Keratinocyte (primary cell): ENCODE results near the gene LAMA2. TPM values are rescaled to one million over a fixed set of nuclear protein-coding genes. Genes with fewer than 3 reads are reported as not detected.

ENCODE experiments used
- DNase-seq: peaks from one replicate; pipeline ENCODE4 v3.0.0-alpha.2; 2011; ENCODE audit warnings: low read depth, missing footprints, low spot score
- FAIRE-seq: peaks from 2 replicates; lab custom pipeline; 2011; peaks lifted over from hg19 to GRCh38; lab: Jason Lieb, UNC
- H2AFZ ChIP-seq: 2 replicates; pipeline ENCODE4 v1.6.0; 2012; ENCODE audit warnings: low read length, control low read depth, inconsistent platforms; ENCODE audit not compliant: control insufficient read depth
- H3K27ac ChIP-seq: 2 replicates; pipeline ENCODE4 v1.5.1; 2011; ENCODE audit warnings: low read length; ENCODE audit not compliant: control insufficient read depth, insufficient read depth
- H3K27me3 ChIP-seq: 3 replicates; pipeline ENCODE4 v1.6.0; 2011; ENCODE audit warnings: low read length; ENCODE audit not compliant: control insufficient read depth, insufficient read depth; ENCODE audit errors: extremely low read depth
- H3K36me3 ChIP-seq, 2 experiments: 2 replicates in 1 of 2; 3 replicates in 1 of 2; pipeline ENCODE4 v1.5.1; 2011; ENCODE audit warnings: low read length in 2 of 2, mild to moderate bottlenecking in 1 of 2; ENCODE audit not compliant: control insufficient read depth in 2 of 2, insufficient read depth in 2 of 2; ENCODE audit errors: extremely low read depth in 1 of 2
- H3K4me1 ChIP-seq: 3 replicates; pipeline ENCODE4 v1.5.1; 2011; ENCODE audit warnings: low read length; ENCODE audit not compliant: control insufficient read depth, insufficient read depth; ENCODE audit errors: extremely low read depth
- H3K4me2 ChIP-seq: 3 replicates; pipeline ENCODE4 v1.6.0; 2011; ENCODE audit warnings: low read depth, low read length; ENCODE audit not compliant: control insufficient read depth, insufficient read depth; ENCODE audit errors: extremely low read depth
- H3K4me3 ChIP-seq, 3 experiments: fragments of 200-600 bp in 1 of 3; sonication (generic) in 1 of 3; 2 replicates in 2 of 3; 3 replicates in 1 of 3; pipeline ENCODE4 v1.5.1; 2011 to 2016; ENCODE audit warnings: low read length in 3 of 3, mild to moderate bottlenecking in 3 of 3, control low read depth in 2 of 3, inconsistent platforms in 1 of 3, low read depth in 1 of 3, mixed read lengths in 1 of 3, mixed run types in 1 of 3, moderate library complexity in 1 of 3; ENCODE audit not compliant: control insufficient read depth in 2 of 3, insufficient read depth in 2 of 3; ENCODE audit errors: extremely low read depth in 1 of 3
- H3K79me2 ChIP-seq: 2 replicates; pipeline ENCODE4 v1.6.0; 2012; ENCODE audit warnings: low read length; ENCODE audit not compliant: control insufficient read depth, insufficient read depth
- H3K9ac ChIP-seq: 3 replicates; pipeline ENCODE4 v1.6.0; 2011; ENCODE audit warnings: low read length; ENCODE audit not compliant: control insufficient read depth, insufficient read depth; ENCODE audit errors: extremely low read depth
- H3K9me1 ChIP-seq: 3 replicates; pipeline ENCODE4 v1.6.0; 2011; ENCODE audit warnings: low read length; ENCODE audit not compliant: control insufficient read depth, insufficient read depth; ENCODE audit errors: extremely low read depth
- H3K9me3 ChIP-seq: 2 replicates; pipeline ENCODE4 v1.5.1; 2012; ENCODE audit warnings: low read depth, low read length; ENCODE audit not compliant: control insufficient read depth
- H4K20me1 ChIP-seq: 3 replicates; pipeline ENCODE4 v1.6.0; 2011; ENCODE audit warnings: low read length; ENCODE audit not compliant: control insufficient read depth, insufficient read depth; ENCODE audit errors: extremely low read depth
- CTCF ChIP-seq, 3 experiments: IDR thresholded peaks in 1 of 3; conservative IDR thresholded peaks in 1 of 3; optimal IDR thresholded peaks in 1 of 3; 2 replicates in 2 of 3; 3 replicates in 1 of 3; pipeline versions ENCODE3 to v1.5.1; 2011; ENCODE audit warnings: low read length in 3 of 3, mild to moderate bottlenecking in 3 of 3, moderate library complexity in 2 of 3, control low read depth in 1 of 3, inconsistent platforms in 1 of 3; ENCODE audit not compliant: insufficient read depth in 2 of 3; ENCODE audit errors: extremely low read depth in 1 of 3
- EZH2 ChIP-seq: IDR thresholded peaks from one replicate; pipeline ENCODE4 v1.6.1; 2012; ENCODE audit warnings: inconsistent platforms, mild to moderate bottlenecking, low read length, moderate library complexity
- dilution Hi-C: fragments of 300-500 bp; cut with MboI; formaldehyde crosslinking; loops from one replicate; pipeline ENCODE4 v1.7.0; 2020; ENCODE audit warnings: low sequenced_read_pairs; ENCODE audit not compliant: extremely low pct_ligation_motif_present
- polyA plus RNA-seq, 5 experiments: library from polyadenylated mRNA; depleted of rRNA in 3 of 5; stranded (reverse) in 3 of 5; stranded (forward) in 1 of 5; unstranded in 1 of 5; fragments of >200 nt; gene quantifications; 1 replicate in 1 of 5; 2 replicates in 3 of 5; 3 replicates in 1 of 5; pipeline versions ENCODE4 v1.2.1 to v1.2.3, GENCODE V29; 2011 to 2012; ENCODE audit warnings: missing spikeins in 2 of 5, low read depth in 1 of 5, low replicate concordance in 1 of 5

Gene LAMA2
- polyA plus RNA-seq, 1 donor (not counting 4 experiments of a cell fraction or from before 2014, with no cell fraction given), result 1.4 TPM

GRCh38 chr6:129096651-129097290 is 213.8 kb downstream of the LAMA2 start:
- Histone ChIP-seq H3K36me3 (no peaks in the 10 kb centered on the region), H3K27ac (no peak overlapping the region), H3K27me3 (no peaks in the 10 kb centered on the region), H3K4me1 (no peaks in the 10 kb centered on the region), H3K9ac (no peak overlapping the region), H2AFZ (no peak overlapping the region), H3K9me1 (no peaks in the 10 kb centered on the region), H3K9me3 (no peaks in the 10 kb centered on the region), H4K20me1 (no peaks in the 10 kb centered on the region), H3K79me2 (no peaks in the 10 kb centered on the region), H3K4me3 (no peak overlapping the region), H3K4me2 (no peak overlapping the region)
- TF ChIP-seq CTCF (optimal IDR thresholded peaks at IDR 0.05 in 1 of 3, IDR thresholded peaks at IDR 0.05 in 1 of 3, conservative IDR thresholded peaks at IDR 0.05 in 1 of 3; ENCODE audit: extremely low read depth in 1 of 3, insufficient read depth in 2 of 3, low read length in 3 of 3) (no peak), EZH2 (no peak)
- dilution Hi-C loops, result no loop called here
- DNase-seq (no peak), FAIRE-seq (no peak)

GRCh38 chr6:129098061-129098553 is 215.2 kb downstream of the LAMA2 start:
- Histone ChIP-seq H3K36me3 (no peaks in the 10 kb centered on the region), H3K9ac (no peak overlapping the region), H3K27me3 (no peaks in the 10 kb centered on the region), H4K20me1 (no peaks in the 10 kb centered on the region), H3K4me3 (no peak overlapping the region), H3K4me2 (no peak overlapping the region), H3K79me2 (no peaks in the 10 kb centered on the region), H3K9me3 (no peaks in the 10 kb centered on the region), H2AFZ (no peak overlapping the region), H3K4me1 (no peaks in the 10 kb centered on the region), H3K27ac (no peak overlapping the region), H3K9me1 (no peaks in the 10 kb centered on the region)
- FAIRE-seq (no peak), DNase-seq (no peak)
- TF ChIP-seq CTCF (optimal IDR thresholded peaks at IDR 0.05 in 1 of 3, IDR thresholded peaks at IDR 0.05 in 1 of 3, conservative IDR thresholded peaks at IDR 0.05 in 1 of 3; ENCODE audit: extremely low read depth in 1 of 3, insufficient read depth in 2 of 3, low read length in 3 of 3), result no peak
- no peak for TF ChIP-seq EZH2
- dilution Hi-C loops, result no loop called here
